DND-41 (cell line): ENCODE measurements around the gene PNCK.

Experiments
- ATAC-seq: fragments of 200-7000 bp; cut with Tn5 transposase; 3 replicates; pipeline ENCODE4 v1.9.1; 2021; ENCODE audit warnings: low read depth; ENCODE audit not compliant: insufficient read depth
- DNase-seq: peaks from one replicate; pipeline ENCODE4 v3.0.0-alpha.2; 2020
- H2AFZ ChIP-seq: 2 replicates; pipeline ENCODE4 v1.6.0; 2012; ENCODE audit warnings: low read depth, low read length
- H3K27ac ChIP-seq: 2 replicates; pipeline ENCODE4 v1.5.1; 2012; ENCODE audit warnings: low read length, inconsistent platforms
- H3K27me3 ChIP-seq: fragments of 200-600 bp; sonication (generic); 2 replicates; pipeline ENCODE4 v1.6.0; 2012; ENCODE audit warnings: low read length, mild to moderate bottlenecking, inconsistent platforms; ENCODE audit not compliant: insufficient read depth, poor library complexity
- H3K36me3 ChIP-seq: 2 replicates; pipeline ENCODE4 v1.5.1; 2012; ENCODE audit warnings: low read length, inconsistent platforms; ENCODE audit not compliant: insufficient read depth
- H3K4me1 ChIP-seq: 2 replicates; pipeline ENCODE4 v1.5.1; 2012; ENCODE audit warnings: mild to moderate bottlenecking, low read length; ENCODE audit not compliant: insufficient read depth
- H3K4me2 ChIP-seq: 2 replicates; pipeline ENCODE4 v1.6.0; 2012; ENCODE audit warnings: mild to moderate bottlenecking, moderate library complexity, low read length, inconsistent platforms; ENCODE audit not compliant: insufficient read depth
- H3K4me3 ChIP-seq, 2 experiments: fragments of 200-600 bp in 1 of 2; shearing (Covaris generic) in 1 of 2; 2 replicates each; pipeline ENCODE4 v1.5.1; 2012 to 2016; ENCODE audit warnings: inconsistent platforms in 2 of 2, low read length in 2 of 2, mild to moderate bottlenecking in 2 of 2, low read depth in 1 of 2, moderate library complexity in 1 of 2
- H3K79me2 ChIP-seq: 2 replicates; pipeline ENCODE4 v1.6.0; 2012; ENCODE audit warnings: low read length, inconsistent platforms; ENCODE audit not compliant: insufficient read depth
- H3K9ac ChIP-seq: 2 replicates; pipeline ENCODE4 v1.6.0; 2012; ENCODE audit warnings: low read depth, mild to moderate bottlenecking, inconsistent platforms, low read length, moderate library complexity
- H3K9me3 ChIP-seq: 2 replicates; pipeline ENCODE4 v1.5.1; 2012; ENCODE audit warnings: low read length, moderate library complexity, mild to moderate bottlenecking, inconsistent platforms; ENCODE audit not compliant: insufficient read depth, severe bottlenecking
- H4K20me1 ChIP-seq: 2 replicates; pipeline ENCODE4 v1.6.0; 2012; ENCODE audit warnings: low read length; ENCODE audit not compliant: insufficient read depth
- EZH2 ChIP-seq: IDR thresholded peaks from 3 replicates; pipeline ENCODE4 v1.6.1; 2012; ENCODE audit warnings: borderline replicate concordance, low read depth, mild to moderate bottlenecking, moderate library complexity, low read length, inconsistent platforms; ENCODE audit not compliant: severe bottlenecking
- TF ChIP-seq, protein P1 (sequence below): IDR thresholded peaks from 2 replicates; pipeline ENCODE4 v1.5.1; 2012; ENCODE audit warnings: borderline replicate concordance, low read length, moderate library complexity, mild to moderate bottlenecking; ENCODE audit not compliant: poor library complexity, severe bottlenecking; ENCODE audit errors: extremely low read depth

Gene PNCK

GRCh38 chrX:153717445-153717844 lies 43.8 kb upstream of the PNCK start:
- Histone ChIP-seq H3K4me1 (peaks cover 6% of the 10 kb centered on the region; the same call in 1 of the 2 replicates), H2AFZ (no peak overlapping the region), H3K9ac (no peak overlapping the region), H3K4me3 (no peak overlapping the region), H4K20me1 (peaks cover 17% of the 10 kb centered on the region; the same call in 1 of the 2 replicates), H3K79me2 (peaks cover 35% of the 10 kb centered on the region), H3K9me3 (no peaks in the 10 kb centered on the region), H3K27me3 (no peaks in the 10 kb centered on the region), H3K4me2 (no peak overlapping the region), H3K36me3 (peaks cover 73% of the 10 kb centered on the region), H3K27ac (no peak overlapping the region)
- TF ChIP-seq, protein P1, sequence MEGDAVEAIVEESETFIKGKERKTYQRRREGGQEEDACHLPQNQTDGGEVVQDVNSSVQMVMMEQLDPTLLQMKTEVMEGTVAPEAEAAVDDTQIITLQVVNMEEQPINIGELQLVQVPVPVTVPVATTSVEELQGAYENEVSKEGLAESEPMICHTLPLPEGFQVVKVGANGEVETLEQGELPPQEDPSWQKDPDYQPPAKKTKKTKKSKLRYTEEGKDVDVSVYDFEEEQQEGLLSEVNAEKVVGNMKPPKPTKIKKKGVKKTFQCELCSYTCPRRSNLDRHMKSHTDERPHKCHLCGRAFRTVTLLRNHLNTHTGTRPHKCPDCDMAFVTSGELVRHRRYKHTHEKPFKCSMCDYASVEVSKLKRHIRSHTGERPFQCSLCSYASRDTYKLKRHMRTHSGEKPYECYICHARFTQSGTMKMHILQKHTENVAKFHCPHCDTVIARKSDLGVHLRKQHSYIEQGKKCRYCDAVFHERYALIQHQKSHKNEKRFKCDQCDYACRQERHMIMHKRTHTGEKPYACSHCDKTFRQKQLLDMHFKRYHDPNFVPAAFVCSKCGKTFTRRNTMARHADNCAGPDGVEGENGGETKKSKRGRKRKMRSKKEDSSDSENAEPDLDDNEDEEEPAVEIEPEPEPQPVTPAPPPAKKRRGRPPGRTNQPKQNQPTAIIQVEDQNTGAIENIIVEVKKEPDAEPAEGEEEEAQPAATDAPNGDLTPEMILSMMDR = no peak
- no peak for TF ChIP-seq EZH2
- no peak for ATAC-seq
- DNase-seq = no peak

DNA sequence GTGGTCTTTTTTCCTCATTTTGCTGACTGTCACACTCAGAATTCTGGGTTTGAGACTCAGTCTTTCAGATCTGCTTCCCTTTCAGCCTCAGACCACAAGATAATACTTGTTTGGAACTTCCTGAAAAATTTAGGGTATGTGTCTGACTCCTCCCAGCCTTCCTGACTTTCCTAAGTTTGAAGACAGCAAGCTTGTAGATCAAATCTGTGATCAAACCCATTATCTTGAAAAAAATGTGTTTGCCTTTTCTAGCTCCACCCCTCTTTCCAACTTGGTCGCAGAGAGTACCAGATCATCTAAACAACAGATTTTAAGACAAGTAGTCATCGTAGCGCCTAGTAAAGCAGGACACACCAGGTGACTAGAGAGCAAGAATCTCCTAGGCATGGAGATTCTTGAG lies 40.6 kb upstream of the PNCK start:
- no peak overlapping the region for H3K4me2 ChIP-seq
- H3K27ac ChIP-seq = no peak overlapping the region
- H3K27me3 ChIP-seq = no peaks in the 10 kb centered on the region
- ATAC-seq (no peak), DNase-seq (no peak)
- no peak overlapping the region for H3K9ac ChIP-seq
- no peaks in the 10 kb centered on the region for H3K9me3 ChIP-seq
- H3K4me1 ChIP-seq = no peaks in the 10 kb centered on the region
- peaks cover 10% of the 10 kb centered on the region; the same call in 1 of the 2 replicates for H3K79me2 ChIP-seq
- peaks cover 70% of the 10 kb centered on the region for H3K36me3 ChIP-seq
- TF ChIP-seq EZH2 = no peak
- TF ChIP-seq, protein P1 = no peak
- H3K4me3 ChIP-seq = no peak overlapping the region
- H4K20me1 ChIP-seq = 0 out of 2 replicates have a peak, but pooled peaks cover 1% of the 10 kb centered on the region
- no peak overlapping the region for H2AFZ ChIP-seq

DNA sequence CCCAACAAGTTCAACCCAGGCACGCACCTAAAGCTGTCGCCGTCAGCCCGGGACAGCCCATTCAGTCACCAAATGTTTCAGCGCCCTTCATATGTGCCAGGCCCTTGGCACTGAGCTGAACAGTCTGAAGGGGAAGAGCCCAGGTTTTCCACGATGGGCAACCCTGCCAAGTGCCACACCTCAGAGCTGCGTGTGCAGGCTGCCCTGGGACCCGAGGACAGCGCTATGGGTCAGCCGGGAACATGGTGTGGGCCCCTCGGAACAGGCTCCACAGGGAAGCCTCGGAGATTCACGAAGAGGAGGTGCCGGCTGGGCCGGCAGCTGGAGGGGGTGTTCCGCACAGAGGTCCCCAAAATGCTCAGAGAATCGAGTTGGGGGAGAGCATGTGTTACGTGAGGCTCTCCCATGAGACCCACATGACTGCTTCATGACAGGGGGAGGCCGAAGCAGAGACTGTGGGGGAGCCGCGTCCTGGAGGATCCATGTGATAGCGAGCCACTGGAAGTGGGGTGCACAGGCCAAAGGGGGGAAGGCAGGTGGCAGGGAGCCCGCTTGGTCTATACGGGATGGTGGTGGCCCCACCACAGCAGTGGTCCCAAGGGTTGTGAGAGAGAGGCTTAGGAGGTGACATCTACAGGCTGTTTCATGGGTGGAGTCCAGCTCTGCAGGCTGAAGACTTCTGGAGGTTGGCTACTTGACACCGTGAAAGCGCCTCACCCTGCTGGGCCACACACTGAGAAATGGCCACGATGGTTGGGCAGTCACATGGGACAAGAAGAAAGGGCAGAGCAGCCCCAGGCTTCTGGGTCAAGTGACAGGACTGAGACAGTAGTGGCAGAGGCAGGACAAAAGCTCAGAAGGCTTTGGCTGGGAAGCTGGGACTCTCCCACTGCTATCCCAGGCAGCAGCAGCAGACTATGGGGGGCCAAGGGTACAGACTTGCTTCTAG lies 36.4 kb upstream of the PNCK start:
- Histone ChIP-seq H3K4me2 (no peak overlapping the region), H2AFZ (no peak overlapping the region), H4K20me1 (no peaks in the 10 kb centered on the region; the same call in 1 of the 2 replicates), H3K27me3 (no peaks in the 10 kb centered on the region), H3K9me3 (no peaks in the 10 kb centered on the region), H3K4me1 (no peaks in the 10 kb centered on the region), H3K36me3 (peaks cover 47% of the 10 kb centered on the region), H3K9ac (no peak overlapping the region), H3K4me3 (no peak overlapping the region), H3K27ac (no peak overlapping the region), H3K79me2 (no peaks in the 10 kb centered on the region)
- DNase-seq (no peak), ATAC-seq (no peak)
- no peak for TF ChIP-seq EZH2
- TF ChIP-seq, protein P1 = no peak
